ENCODE measurements around the gene UST. TPM values are rescaled to one million over a fixed set of nuclear protein-coding genes. Genes with fewer than 3 reads are reported as not detected.

The UST gene, protein sequence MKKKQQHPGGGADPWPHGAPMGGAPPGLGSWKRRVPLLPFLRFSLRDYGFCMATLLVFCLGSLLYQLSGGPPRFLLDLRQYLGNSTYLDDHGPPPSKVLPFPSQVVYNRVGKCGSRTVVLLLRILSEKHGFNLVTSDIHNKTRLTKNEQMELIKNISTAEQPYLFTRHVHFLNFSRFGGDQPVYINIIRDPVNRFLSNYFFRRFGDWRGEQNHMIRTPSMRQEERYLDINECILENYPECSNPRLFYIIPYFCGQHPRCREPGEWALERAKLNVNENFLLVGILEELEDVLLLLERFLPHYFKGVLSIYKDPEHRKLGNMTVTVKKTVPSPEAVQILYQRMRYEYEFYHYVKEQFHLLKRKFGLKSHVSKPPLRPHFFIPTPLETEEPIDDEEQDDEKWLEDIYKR
- total RNA-seq (2014; rRNA removed; shearing (Covaris generic)): 6.7 and 7.6 TPM in 2 replicates

DNA sequence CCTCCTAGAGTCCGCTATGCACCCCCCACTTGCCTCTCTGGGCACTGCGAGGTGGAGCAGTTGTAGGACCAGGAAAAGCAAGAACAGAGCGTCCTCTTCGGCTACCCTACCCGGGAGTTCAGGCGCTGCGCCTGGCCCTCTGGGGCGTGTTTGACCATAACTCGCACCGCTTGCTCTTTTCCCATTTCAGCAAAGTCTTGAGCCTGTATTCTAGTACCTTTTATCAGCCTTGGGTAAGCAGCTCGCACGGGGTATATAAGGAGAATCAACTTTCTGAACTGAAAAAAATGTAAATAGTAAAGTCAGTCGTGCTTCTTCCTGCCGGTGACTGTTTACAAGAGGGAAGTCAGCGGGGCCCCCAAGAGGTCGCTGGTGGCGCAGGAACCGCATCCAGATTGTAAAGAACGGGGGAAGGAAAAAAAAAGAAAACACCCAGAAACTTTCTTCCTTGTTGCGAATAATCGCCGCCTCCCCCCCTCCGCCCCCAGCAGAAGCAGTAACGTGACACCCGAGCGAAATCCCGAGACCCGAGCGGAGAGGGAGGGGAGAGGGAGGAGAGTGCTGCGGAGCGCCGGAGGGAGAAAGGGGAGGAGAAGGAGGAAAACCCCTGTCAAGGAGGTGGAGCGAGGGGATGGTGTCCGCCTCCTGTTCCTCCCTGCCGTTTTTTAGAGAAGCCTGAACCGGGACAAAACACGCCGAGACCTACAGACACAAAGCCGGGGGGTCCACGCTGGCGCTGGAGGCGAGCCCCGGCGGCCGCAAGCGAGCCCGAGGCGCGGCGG lies at the start of gene UST:
UST (plus strand) TSS at position 668 of the 782 bp plus-strand sequence. CDS start 401 bp downstream, outside the sequence.
- Histone ChIP-seq H3K27me3 (replicated peaks) (peaks cover 19% of the 10 kb centered on the region; the same call in 1 of the 2 replicates), H3K4me3 (peak within 1 kb of the TSS; percentile 55), H3K27ac (no peak within 1 kb of the TSS), H3K36me3 (no peaks in the 10 kb centered on the region), H3K4me1 (replicated peaks) (peaks cover 23% of the 10 kb centered on the region), H3K9me3 (replicated peaks) (peaks cover 4% of the 10 kb centered on the region; the same call in 1 of the 2 replicates)
- DNase-seq (ENCODE audit: low read depth in 1 of 2, low spot score in 2 of 2): peak; percentile 74 to 81

DNA sequence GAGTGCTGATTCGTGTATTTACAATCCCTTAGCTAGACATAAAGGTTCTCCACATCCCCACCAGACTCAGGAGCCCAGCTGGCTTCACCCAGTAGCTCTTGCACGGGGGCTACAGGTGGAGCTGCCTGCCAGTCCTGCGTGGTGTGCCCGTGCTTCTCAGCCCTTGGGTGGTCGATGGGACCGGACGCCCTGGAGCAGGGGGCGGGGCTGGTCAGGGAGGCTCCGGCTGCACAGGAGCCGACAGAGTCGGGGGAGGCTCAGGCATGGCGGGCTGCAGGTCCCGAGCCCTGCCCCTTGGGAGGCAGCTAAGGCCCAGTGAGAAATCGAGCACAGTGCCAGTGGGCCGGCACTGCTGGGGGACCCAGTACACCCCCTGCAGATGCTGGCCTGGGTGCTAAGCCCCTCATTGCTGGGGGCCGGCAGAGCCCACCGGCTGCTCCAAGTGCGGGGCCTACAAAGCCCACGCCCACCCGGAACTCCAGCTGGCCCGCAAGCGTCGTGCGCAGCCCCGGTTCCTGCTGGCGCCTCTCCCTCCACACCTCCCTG lies 48.9 kb upstream of the UST start:
- Histone ChIP-seq H3K4me1 (replicated peaks) (peaks cover 7% of the 10 kb centered on the region), H3K27ac (no peak overlapping the region), H3K4me3 (no peak overlapping the region), H3K9me3 (replicated peaks) (no peaks in the 10 kb centered on the region), H3K36me3 (no peaks in the 10 kb centered on the region), H3K27me3 (replicated peaks) (no peaks in the 10 kb centered on the region)
- no peak for DNase-seq (ENCODE audit: low read depth in 1 of 2, low spot score in 2 of 2)

- H3K4me1 ChIP-seq (replicated peaks): peaks cover 7% of the 10 kb centered on the region
- no peaks in the 10 kb centered on the region for H3K27me3 ChIP-seq (replicated peaks)
- no peak overlapping the region for H3K27ac ChIP-seq
- DNase-seq (ENCODE audit: low read depth in 1 of 2, low spot score in 2 of 2): no peak
- no peaks in the 10 kb centered on the region for H3K9me3 ChIP-seq (replicated peaks)
- no peak overlapping the region for H3K4me3 ChIP-seq
- no peaks in the 10 kb centered on the region for H3K36me3 ChIP-seq
Observed at GRCh38 chr6:148698671-148699180, 48.1 kb upstream of the UST start.

DNA sequence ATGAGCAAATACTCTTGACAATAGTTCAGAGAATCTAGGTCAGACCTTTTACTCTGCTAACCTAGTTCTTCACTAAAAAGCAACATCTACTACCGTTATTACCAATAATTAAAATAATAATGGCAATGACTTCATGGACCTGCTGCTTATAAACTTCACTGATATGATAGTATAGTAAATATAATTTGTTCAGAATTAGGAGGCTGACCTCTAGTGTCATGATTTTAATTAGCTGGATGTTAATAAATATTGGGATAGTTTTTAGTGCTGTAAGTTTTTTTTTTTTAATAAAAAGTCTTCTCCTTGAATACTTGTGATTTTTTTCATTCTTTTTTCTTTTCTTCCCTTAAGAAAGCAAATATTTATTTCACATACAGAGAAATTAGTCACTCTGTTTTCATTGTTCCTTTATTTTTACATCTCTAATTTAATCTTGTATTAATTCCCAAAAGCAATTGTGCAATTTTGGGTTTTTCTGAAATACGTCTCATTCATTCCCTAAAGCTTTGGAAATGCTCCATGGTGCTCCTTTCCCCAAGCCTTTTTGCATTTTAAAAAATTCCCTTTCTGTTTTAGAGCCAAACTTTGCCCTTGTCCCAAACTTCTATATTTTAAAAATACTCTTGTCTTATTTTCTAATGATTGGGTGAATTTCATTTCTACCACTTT lies 46.6 kb upstream of the UST start:
- H3K36me3 ChIP-seq: no peaks in the 10 kb centered on the region
- DNase-seq (ENCODE audit: low read depth in 1 of 2, low spot score in 2 of 2): peak in 1 of 2 experiments; percentile 14
- no peaks in the 10 kb centered on the region for H3K27me3 ChIP-seq (replicated peaks)
- H3K4me1 ChIP-seq (replicated peaks): peaks cover 7% of the 10 kb centered on the region
- no peaks in the 10 kb centered on the region for H3K9me3 ChIP-seq (replicated peaks)
- H3K27ac ChIP-seq: no peak overlapping the region
- peak overlapping the region; percentile 26 for H3K4me3 ChIP-seq

- Histone ChIP-seq H3K27ac (no peak overlapping the region), H3K27me3 (replicated peaks) (no peaks in the 10 kb centered on the region), H3K4me1 (replicated peaks) (peaks cover 7% of the 10 kb centered on the region), H3K4me3 (peak overlapping the region; percentile 26), H3K36me3 (no peaks in the 10 kb centered on the region), H3K9me3 (replicated peaks) (no peaks in the 10 kb centered on the region)
- DNase-seq (ENCODE audit: low read depth in 1 of 2, low spot score in 2 of 2): peak in 1 of 2 experiments; percentile 37
Observed at GRCh38 chr6:148700741-148701311, 46.0 kb upstream of the UST start.

- Histone ChIP-seq H3K27ac (no peak overlapping the region), H3K27me3 (replicated peaks) (no peaks in the 10 kb centered on the region), H3K9me3 (replicated peaks) (no peaks in the 10 kb centered on the region), H3K4me1 (replicated peaks) (peaks cover 7% of the 10 kb centered on the region), H3K36me3 (no peaks in the 10 kb centered on the region), H3K4me3 (peak overlapping the region; percentile 26; the same call in 1 of the 2 replicates)
- DNase-seq (ENCODE audit: low read depth in 1 of 2, low spot score in 2 of 2): no peak
Observed at GRCh38 chr6:148701375-148701774, 45.5 kb upstream of the UST start.

DNA sequence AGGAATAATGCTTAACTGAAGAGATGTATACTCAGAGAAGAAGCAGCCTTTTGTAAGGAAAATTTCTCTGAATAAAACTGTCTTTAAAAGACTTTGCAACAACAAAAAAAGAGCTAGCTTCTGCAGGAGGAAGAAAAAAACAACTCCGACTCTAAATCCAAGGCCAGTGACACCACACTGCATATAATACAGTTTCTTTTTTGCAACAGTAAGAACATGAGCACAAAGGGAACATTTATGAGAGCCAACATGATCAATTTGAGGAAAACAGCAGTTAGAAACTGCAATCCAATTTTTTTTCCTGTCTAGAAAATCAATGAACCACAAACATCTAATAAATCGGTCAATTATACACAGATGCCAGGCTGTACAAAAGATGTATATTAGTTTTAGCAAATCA lies 42.9 kb upstream of the UST start:
- no peaks in the 10 kb centered on the region for H3K27me3 ChIP-seq (replicated peaks)
- no peaks in the 10 kb centered on the region for H3K36me3 ChIP-seq
- no peak overlapping the region for H3K4me3 ChIP-seq
- no peaks in the 10 kb centered on the region for H3K9me3 ChIP-seq (replicated peaks)
- H3K27ac ChIP-seq: no peak overlapping the region
- H3K4me1 ChIP-seq (replicated peaks): peaks cover 7% of the 10 kb centered on the region
- no peak for DNase-seq (ENCODE audit: low read depth in 1 of 2, low spot score in 2 of 2)

- H3K4me1 ChIP-seq (replicated peaks): peaks cover 4% of the 10 kb centered on the region
- H3K4me3 ChIP-seq: no peak overlapping the region
- no peaks in the 10 kb centered on the region for H3K27me3 ChIP-seq (replicated peaks)
- DNase-seq (ENCODE audit: low read depth in 1 of 2, low spot score in 2 of 2): no peak
- no peaks in the 10 kb centered on the region for H3K36me3 ChIP-seq
- H3K27ac ChIP-seq: no peak overlapping the region
- H3K9me3 ChIP-seq (replicated peaks): no peaks in the 10 kb centered on the region
Observed at GRCh38 chr6:148704400-148705246, 42.2 kb upstream of the UST start.

GRCh38 chr6:148708707-148709106 lies 38.1 kb upstream of the UST start:
- no peaks in the 10 kb centered on the region for H3K36me3 ChIP-seq
- H3K27me3 ChIP-seq (replicated peaks): no peaks in the 10 kb centered on the region
- H3K4me1 ChIP-seq (replicated peaks): no peaks in the 10 kb centered on the region
- H3K4me3 ChIP-seq: no peak overlapping the region
- no peak for DNase-seq (ENCODE audit: low read depth in 1 of 2, low spot score in 2 of 2)
- no peaks in the 10 kb centered on the region for H3K9me3 ChIP-seq (replicated peaks)
- no peak overlapping the region for H3K27ac ChIP-seq

GRCh38 chr6:148709577-148709976 lies 37.3 kb upstream of the UST start:
- Histone ChIP-seq H3K9me3 (replicated peaks) (no peaks in the 10 kb centered on the region), H3K4me3 (no peak overlapping the region), H3K36me3 (no peaks in the 10 kb centered on the region), H3K4me1 (replicated peaks) (no peaks in the 10 kb centered on the region), H3K27me3 (replicated peaks) (no peaks in the 10 kb centered on the region), H3K27ac (no peak overlapping the region)
- DNase-seq (ENCODE audit: low read depth in 1 of 2, low spot score in 2 of 2): no peak

GRCh38 chr6:148711833-148712654 lies 34.8 kb upstream of the UST start:
- H3K36me3 ChIP-seq: no peaks in the 10 kb centered on the region
- no peak overlapping the region for H3K27ac ChIP-seq
- H3K9me3 ChIP-seq (replicated peaks): no peaks in the 10 kb centered on the region
- H3K4me3 ChIP-seq: no peak overlapping the region
- no peaks in the 10 kb centered on the region for H3K4me1 ChIP-seq (replicated peaks)
- H3K27me3 ChIP-seq (replicated peaks): no peaks in the 10 kb centered on the region
- no peak for DNase-seq (ENCODE audit: low read depth in 1 of 2, low spot score in 2 of 2)

Data from SJSA1 (cell line).